HCT116 (cell line): ENCODE data around the gene AFAP1. TPM values are rescaled to one million over a fixed set of nuclear protein-coding genes. Genes with fewer than 3 reads are reported as not detected.

ENCODE experiments used
- ATAC-seq: fragments of 200-7000 bp; cut with Tn5 transposase; 2 replicates; pipeline ENCODE4 v1.9.1; 2020; ENCODE audit warnings: mild to moderate bottlenecking, moderate library complexity
- BruUV-seq: library from RNA; stranded (reverse); fragments of 400-500 nt; replicated peaks from 2 replicates; lab custom pipeline; 2021; lab: Mats Ljungman, UMichigan
- CTCF ChIA-PET: fragments of 300-600 bp; sonication (Branson Sonifier 250); formaldehyde crosslinking; loops from one replicate; lab custom pipeline; 2021; ENCODE audit warnings: antibody characterized with exemption; lab: Charles Lee
- POLR2A ChIA-PET: fragments of 300-600, 350-600 bp; sonication (Branson Sonifier 250); formaldehyde crosslinking; loops from one replicate; lab custom pipeline; 2021; ENCODE audit warnings: antibody characterized with exemption; lab: Charles Lee
- RAD21 ChIA-PET, 2 experiments: fragments of 300-600 bp; sonication (Branson Sonifier 250); formaldehyde crosslinking; loops; one replicate each; lab custom pipeline; 2023; ENCODE audit warnings: low total read pairs in 2 of 2; ENCODE audit not compliant: uncharacterized antibody in 2 of 2, unreplicated experiment in 2 of 2, low non-redundant PET in 1 of 2; lab: Charles Lee
- DNase-seq: peaks from one replicate; pipeline ENCODE4 v3.0.0-alpha.2; 2010; ENCODE audit warnings: low read depth, low spot score
- H2AFZ ChIP-seq: fragments of 200-600 bp; shearing (Covaris generic), sonication (generic); 2 replicates; pipeline ENCODE4 v1.6.1; 2017; ENCODE audit warnings: low read depth, mixed run types, mixed read lengths, antibody characterized with exemption, low read length; ENCODE audit not compliant: poor library complexity, severe bottlenecking
- H3K27ac ChIP-seq: 2 replicates; pipeline ENCODE4 v1.5.1; 2012; ENCODE audit warnings: low read depth, low read length
- H3K27me3 ChIP-seq: fragments of 200-600 bp; sonication (generic); 2 replicates; pipeline ENCODE4 v1.6.1; 2016; ENCODE audit warnings: mixed run types, low read length, mixed read lengths; ENCODE audit not compliant: insufficient read depth
- H3K36me3 ChIP-seq, 2 experiments: fragments of 200-500 bp in 1 of 2; fragments of 200-600 bp in 1 of 2; sonication (Bioruptor generic) in 1 of 2; sonication (generic) in 1 of 2; 2 replicates each; pipeline versions ENCODE4 v1.5.1 to v1.6.1; 2014 to 2016; ENCODE audit warnings: low read length in 2 of 2, inconsistent platforms in 1 of 2, mixed read lengths in 1 of 2, mixed run types in 1 of 2; ENCODE audit not compliant: insufficient read depth in 2 of 2, control insufficient read depth in 1 of 2
- H3K4me1 ChIP-seq, 2 experiments: fragments of 200-600 bp in 1 of 2; sonication (generic) in 1 of 2; 2 replicates each; pipeline versions ENCODE4 v1.5.1 to v1.6.1; 2012 to 2017; ENCODE audit warnings: low read length in 2 of 2, inconsistent platforms in 1 of 2, mild to moderate bottlenecking in 1 of 2, mixed read lengths in 1 of 2, mixed run types in 1 of 2, moderate library complexity in 1 of 2; ENCODE audit not compliant: insufficient read depth in 2 of 2, control insufficient read depth in 1 of 2
- H3K4me2 ChIP-seq: fragments of 200-600 bp; sonication (generic); 2 replicates; pipeline ENCODE4 v1.6.1; 2017; ENCODE audit warnings: mixed run types, low read length, mixed read lengths
- H3K4me3 ChIP-seq, 2 experiments: fragments of 200-600 bp in 1 of 2; sonication (generic) in 1 of 2; replicated peaks in 1 of 2; 2 replicates each; pipeline ENCODE4 v1.5.1; 2011 to 2016; ENCODE audit warnings: low read length in 2 of 2, control low read depth in 1 of 2, low read depth in 1 of 2, mild to moderate bottlenecking in 1 of 2, mixed read lengths in 1 of 2, mixed run types in 1 of 2
- H3K79me2 ChIP-seq: fragments of 200-600 bp; sonication (generic); 2 replicates; pipeline ENCODE4 v1.6.1; 2017; ENCODE audit warnings: mild to moderate bottlenecking, mixed run types, low read length, moderate library complexity, mixed read lengths; ENCODE audit not compliant: insufficient read depth
- H3K9ac ChIP-seq: fragments of 200-600 bp; sonication (generic); 2 replicates; pipeline ENCODE4 v1.6.1; 2016; ENCODE audit warnings: low read length, mixed read lengths
- H3K9me2 ChIP-seq: fragments of 200-600 bp; sonication (generic), shearing (Covaris generic); 2 replicates; pipeline ENCODE4 v1.6.1; 2017; ENCODE audit warnings: mixed run types, mild to moderate bottlenecking, moderate library complexity; ENCODE audit not compliant: insufficient read depth
- H3K9me3 ChIP-seq, 2 experiments: fragments of 200-500 bp in 1 of 2; fragments of 200-600 bp in 1 of 2; sonication (Bioruptor generic) in 1 of 2; sonication (generic) in 1 of 2; 2 replicates each; pipeline ENCODE4 v1.6.1; 2014 to 2017; ENCODE audit warnings: low read length in 2 of 2, mixed read lengths in 2 of 2, inconsistent platforms in 1 of 2, low read depth in 1 of 2, mild to moderate bottlenecking in 1 of 2, mixed run types in 1 of 2, moderate library complexity in 1 of 2; ENCODE audit not compliant: control insufficient read depth in 1 of 2, insufficient read depth in 1 of 2
- H4K20me1 ChIP-seq: fragments of 200-600 bp; sonication (generic), shearing (Covaris generic); 2 replicates; pipeline ENCODE4 v1.6.1; 2017; ENCODE audit warnings: mixed run types, mild to moderate bottlenecking, moderate library complexity; ENCODE audit not compliant: insufficient read depth
- ELF1 ChIP-seq: IDR thresholded peaks from 2 replicates; pipeline ENCODE4 v1.6.1; 2012; ENCODE audit warnings: low read depth, borderline replicate concordance
- EZH2 ChIP-seq: fragments of 200-600 bp; sonication (generic); IDR thresholded peaks from 2 replicates; pipeline ENCODE4 v1.6.1; 2017; ENCODE audit warnings: antibody characterized with exemption, mixed run types
- POLR2A ChIP-seq: IDR thresholded peaks from 2 replicates; pipeline ENCODE4 v1.7.0; 2011; ENCODE audit warnings: borderline replicate concordance; ENCODE audit not compliant: insufficient read depth, insufficient read length; ENCODE audit errors: extremely low read depth
- POLR2AphosphoS5 ChIP-seq: IDR thresholded peaks from 2 replicates; pipeline ENCODE4 v1.6.1; 2011; ENCODE audit warnings: mild to moderate bottlenecking, low read depth, low read length, moderate library complexity
- RAD21 ChIP-seq: IDR thresholded peaks from 2 replicates; pipeline ENCODE4 v1.6.1; 2012; ENCODE audit warnings: low read depth, mild to moderate bottlenecking
- SRF ChIP-seq: IDR thresholded peaks from 2 replicates; pipeline ENCODE4 v1.6.1; 2012; ENCODE audit warnings: low read depth
- TCF7L2 ChIP-seq: IDR thresholded peaks from 2 replicates; pipeline ENCODE4 v1.7.0; 2011; ENCODE audit warnings: borderline replicate concordance, inconsistent platforms; ENCODE audit not compliant: insufficient read depth, insufficient read length; ENCODE audit errors: extremely low read depth
- ZFX ChIP-seq: fragments of 450-650 bp; IDR thresholded peaks from 2 replicates; pipeline ENCODE4 v1.6.1; 2017
- intact Hi-C: fragments of 100-400 bp; cut with micrococcal nuclease; formaldehyde crosslinking; loops from 2 replicates; pipeline ENCODE4 v1.10.0; 2022
- total RNA-seq: library from RNA; stranded (reverse); gene quantifications from one replicate; pipeline ENCODE4 v1.2.1, GENCODE V29; 2021; ENCODE audit not compliant: unreplicated experiment
- TF ChIP-seq, protein P1 (sequence below): IDR thresholded peaks from 2 replicates; pipeline ENCODE4 v1.6.1; 2011; ENCODE audit warnings: mild to moderate bottlenecking, low read length, moderate library complexity; ENCODE audit not compliant: insufficient replicate concordance; ENCODE audit errors: extremely low read depth
- TF ChIP-seq, protein P2 (sequence below): IDR thresholded peaks from 2 replicates; pipeline ENCODE4 v1.6.1; 2012; ENCODE audit warnings: low read depth

Gene AFAP1
- total RNA-seq, 1 experiment from 2014 or later = 19.4 TPM

- TF ChIP-seq TCF7L2 (no peak), POLR2A (no peak)
These were observed 158.8 kb downstream of the AFAP1 start (continued) for GRCh38 chr4:7780751-7781348.

DNA sequence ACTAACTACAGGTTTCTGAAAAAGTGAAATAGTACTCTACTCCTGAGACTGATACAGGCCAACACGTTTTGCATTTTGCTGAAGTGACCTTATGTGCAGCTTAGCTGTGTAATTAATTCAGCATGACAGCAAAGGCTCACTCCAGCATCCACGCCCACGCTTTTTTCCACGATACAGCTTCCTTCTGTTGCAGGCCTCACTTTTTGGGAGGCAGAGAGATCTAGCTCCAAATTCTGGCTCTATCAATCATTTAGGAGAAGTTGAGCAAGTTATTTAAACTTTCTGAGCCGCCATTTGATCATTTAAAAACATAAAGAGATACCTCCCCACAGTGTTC, 160.3 kb downstream of the AFAP1 start:
- Histone ChIP-seq H4K20me1 (no peaks in the 10 kb centered on the region), H3K4me3 (no peak overlapping the region), H3K79me2 (no peaks in the 10 kb centered on the region), H3K27ac (no peak overlapping the region), H2AFZ (no peak overlapping the region), H3K4me1 (no peaks in the 10 kb centered on the region), H3K9ac (no peak overlapping the region), H3K9me3 (no peaks in the 10 kb centered on the region), H3K36me3 (peaks cover 2 to 5% of the 10 kb centered on the region in 2 experiments; a peak in 2 of 4 replicates), H3K27me3 (no peaks in the 10 kb centered on the region), H3K4me2 (no peak overlapping the region), H3K9me2 (no peaks in the 10 kb centered on the region)
- ATAC-seq (no peak), DNase-seq (no peak)
- ChIA-PET RAD21 (no interaction called here), POLR2A (no interaction called here), CTCF (no interaction called here)
- TF ChIP-seq EZH2 (no peak), SRF (no peak), POLR2AphosphoS5 (no peak), ZFX (no peak), ELF1 (no peak), POLR2A (no peak), RAD21 (no peak)
- TF ChIP-seq, protein P1, sequence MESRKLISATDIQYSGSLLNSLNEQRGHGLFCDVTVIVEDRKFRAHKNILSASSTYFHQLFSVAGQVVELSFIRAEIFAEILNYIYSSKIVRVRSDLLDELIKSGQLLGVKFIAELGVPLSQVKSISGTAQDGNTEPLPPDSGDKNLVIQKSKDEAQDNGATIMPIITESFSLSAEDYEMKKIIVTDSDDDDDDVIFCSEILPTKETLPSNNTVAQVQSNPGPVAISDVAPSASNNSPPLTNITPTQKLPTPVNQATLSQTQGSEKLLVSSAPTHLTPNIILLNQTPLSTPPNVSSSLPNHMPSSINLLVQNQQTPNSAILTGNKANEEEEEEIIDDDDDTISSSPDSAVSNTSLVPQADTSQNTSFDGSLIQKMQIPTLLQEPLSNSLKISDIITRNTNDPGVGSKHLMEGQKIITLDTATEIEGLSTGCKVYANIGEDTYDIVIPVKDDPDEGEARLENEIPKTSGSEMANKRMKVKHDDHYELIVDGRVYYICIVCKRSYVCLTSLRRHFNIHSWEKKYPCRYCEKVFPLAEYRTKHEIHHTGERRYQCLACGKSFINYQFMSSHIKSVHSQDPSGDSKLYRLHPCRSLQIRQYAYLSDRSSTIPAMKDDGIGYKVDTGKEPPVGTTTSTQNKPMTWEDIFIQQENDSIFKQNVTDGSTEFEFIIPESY = no peak
- TF ChIP-seq, protein P2, sequence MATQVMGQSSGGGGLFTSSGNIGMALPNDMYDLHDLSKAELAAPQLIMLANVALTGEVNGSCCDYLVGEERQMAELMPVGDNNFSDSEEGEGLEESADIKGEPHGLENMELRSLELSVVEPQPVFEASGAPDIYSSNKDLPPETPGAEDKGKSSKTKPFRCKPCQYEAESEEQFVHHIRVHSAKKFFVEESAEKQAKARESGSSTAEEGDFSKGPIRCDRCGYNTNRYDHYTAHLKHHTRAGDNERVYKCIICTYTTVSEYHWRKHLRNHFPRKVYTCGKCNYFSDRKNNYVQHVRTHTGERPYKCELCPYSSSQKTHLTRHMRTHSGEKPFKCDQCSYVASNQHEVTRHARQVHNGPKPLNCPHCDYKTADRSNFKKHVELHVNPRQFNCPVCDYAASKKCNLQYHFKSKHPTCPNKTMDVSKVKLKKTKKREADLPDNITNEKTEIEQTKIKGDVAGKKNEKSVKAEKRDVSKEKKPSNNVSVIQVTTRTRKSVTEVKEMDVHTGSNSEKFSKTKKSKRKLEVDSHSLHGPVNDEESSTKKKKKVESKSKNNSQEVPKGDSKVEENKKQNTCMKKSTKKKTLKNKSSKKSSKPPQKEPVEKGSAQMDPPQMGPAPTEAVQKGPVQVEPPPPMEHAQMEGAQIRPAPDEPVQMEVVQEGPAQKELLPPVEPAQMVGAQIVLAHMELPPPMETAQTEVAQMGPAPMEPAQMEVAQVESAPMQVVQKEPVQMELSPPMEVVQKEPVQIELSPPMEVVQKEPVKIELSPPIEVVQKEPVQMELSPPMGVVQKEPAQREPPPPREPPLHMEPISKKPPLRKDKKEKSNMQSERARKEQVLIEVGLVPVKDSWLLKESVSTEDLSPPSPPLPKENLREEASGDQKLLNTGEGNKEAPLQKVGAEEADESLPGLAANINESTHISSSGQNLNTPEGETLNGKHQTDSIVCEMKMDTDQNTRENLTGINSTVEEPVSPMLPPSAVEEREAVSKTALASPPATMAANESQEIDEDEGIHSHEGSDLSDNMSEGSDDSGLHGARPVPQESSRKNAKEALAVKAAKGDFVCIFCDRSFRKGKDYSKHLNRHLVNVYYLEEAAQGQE = no peak
- BruUV-seq = no TSS peak
- intact Hi-C loops = no loop called here
